NCI-H1092 treated with DMSO at 0.1 percent for 48 hours (cell line): Measurements from ENCODE around the gene HOMER2.

Experiments used
- DNase-seq: peaks from one replicate; lab custom pipeline; 2025; lab: John Stamatoyannopoulos, UW

HOMER2 gene

GRCh38 chr15:82856397-82857170 is 95.9 kb downstream of the HOMER2 start:
- DNase-seq, result no peak

DNA sequence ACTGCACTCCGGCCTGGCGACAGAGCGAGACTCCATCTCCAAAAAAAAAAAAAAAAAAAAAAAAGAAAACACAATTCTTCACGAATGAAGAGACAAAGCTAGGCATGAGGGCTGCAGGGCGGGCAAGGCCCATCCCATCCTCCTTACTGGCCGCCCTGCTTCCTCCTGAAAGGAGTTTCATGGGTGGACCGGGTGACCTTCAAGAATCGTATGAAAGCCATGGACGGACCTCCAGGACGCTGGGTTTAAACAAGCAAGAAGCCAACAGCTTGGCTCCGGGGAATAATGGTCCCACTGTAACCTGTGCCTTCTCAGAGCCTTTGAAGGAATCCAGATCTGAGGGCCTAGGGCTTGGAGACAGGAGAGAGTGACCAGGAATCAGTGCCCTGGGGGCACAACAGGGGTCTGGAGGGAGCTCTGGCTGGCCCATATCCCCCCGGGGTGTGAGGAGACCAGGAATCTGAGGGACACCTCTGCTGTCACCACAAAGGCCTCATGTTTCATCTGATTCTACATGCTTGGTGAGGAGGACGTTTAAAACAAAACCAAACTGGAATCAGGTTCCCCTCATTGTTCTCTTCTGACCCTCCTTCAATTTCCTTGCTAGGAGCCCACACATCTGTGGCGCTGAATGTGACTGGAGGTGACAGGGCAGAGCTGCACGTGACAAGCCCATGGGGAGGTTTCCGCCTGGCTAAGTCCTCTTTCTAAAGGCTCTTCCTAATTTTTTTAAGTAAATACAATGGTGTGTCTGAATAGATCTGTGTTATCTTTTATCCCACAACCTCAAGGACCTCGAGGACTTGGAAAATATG is 97.0 kb downstream of the HOMER2 start:
- no peak for DNase-seq

- DNase-seq, result no peak
These were observed 98.0 kb downstream of the HOMER2 start for GRCh38 chr15:82854554-82854953.

DNA sequence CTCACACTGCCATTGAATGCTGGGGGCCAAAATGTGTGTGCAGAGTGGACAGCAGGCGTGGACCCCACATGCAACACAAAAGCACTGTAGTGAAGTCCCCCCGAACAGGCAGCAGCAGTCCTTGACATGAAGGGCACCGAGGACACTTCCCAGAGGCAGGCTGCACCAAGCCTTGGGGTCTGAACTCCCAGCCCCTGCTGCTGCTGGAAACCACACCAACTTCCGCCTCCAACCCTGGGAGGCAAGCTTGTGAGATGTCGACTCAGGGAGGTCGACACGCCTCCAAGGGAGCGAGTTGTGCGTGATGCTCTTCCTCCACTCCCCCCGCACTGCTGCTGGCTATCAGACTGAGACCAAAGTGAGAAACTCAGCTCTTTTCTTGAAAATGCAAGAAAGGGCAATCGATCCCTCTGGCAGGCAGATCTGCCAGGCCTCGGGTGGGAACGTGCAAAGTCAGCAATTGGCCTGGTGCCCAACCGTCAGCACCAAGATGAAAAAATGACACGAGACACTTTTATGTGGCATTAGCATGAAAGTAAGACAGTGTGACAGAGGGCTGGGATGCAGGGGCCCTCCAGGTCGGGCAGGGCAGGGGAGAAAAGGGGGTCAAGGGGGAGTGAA is 99.5 kb downstream of the HOMER2 start:
- DNase-seq, result no peak

- DNase-seq, result no peak
These were observed 100.5 kb downstream of the HOMER2 start for GRCh38 chr15:82851981-82852511.

DNA sequence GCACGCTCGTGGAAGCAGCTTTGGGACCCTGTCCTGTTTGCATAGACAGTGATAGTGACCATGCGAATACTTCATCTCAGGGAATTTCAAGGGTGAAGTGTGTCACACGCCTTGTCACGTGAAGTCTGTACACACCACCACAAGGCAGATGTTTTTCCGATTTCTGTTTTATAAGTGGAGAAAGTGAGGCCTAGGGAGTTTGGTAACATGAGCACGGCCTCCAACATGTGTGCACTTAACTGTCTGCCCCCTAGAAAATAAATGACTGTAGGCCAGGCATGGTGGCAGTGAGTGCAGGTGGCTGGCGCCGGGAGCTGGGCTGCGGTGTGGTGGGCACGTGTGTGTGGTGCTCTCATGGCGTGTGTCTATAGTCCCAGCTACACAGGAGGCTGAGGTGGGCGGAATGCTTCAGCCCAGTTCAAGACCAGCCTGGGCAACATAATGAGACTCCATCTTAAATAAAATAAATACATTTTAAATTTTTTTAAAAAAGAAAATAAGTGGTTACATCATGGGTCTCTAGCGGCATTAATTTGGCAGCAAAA is 101.1 kb downstream of the HOMER2 start:
- DNase-seq, result no peak

DNA sequence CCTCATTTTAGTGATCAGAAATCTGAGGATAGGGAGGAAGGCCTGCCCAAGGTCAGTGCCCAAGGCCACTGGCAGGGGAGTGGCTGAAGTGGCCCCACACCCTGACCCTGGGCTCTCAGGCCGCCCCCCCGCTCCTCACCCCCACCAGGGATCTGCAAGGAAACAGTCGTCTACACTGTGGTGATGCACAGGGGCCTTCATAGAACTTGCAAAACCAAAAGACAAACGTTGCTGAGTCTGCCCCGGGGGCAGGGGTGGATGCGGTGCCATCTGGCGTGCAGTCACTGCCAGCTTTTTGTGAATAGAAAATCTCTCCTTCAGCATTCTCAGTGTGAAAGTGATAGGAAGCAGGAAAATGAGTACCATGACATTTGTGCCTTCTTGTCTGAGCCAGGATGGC is 101.8 kb downstream of the HOMER2 start:
- no peak for DNase-seq

- DNase-seq, result peak; percentile 75
These were observed 102.7 kb downstream of the HOMER2 start for GRCh38 chr15:82849556-82850512.

DNA sequence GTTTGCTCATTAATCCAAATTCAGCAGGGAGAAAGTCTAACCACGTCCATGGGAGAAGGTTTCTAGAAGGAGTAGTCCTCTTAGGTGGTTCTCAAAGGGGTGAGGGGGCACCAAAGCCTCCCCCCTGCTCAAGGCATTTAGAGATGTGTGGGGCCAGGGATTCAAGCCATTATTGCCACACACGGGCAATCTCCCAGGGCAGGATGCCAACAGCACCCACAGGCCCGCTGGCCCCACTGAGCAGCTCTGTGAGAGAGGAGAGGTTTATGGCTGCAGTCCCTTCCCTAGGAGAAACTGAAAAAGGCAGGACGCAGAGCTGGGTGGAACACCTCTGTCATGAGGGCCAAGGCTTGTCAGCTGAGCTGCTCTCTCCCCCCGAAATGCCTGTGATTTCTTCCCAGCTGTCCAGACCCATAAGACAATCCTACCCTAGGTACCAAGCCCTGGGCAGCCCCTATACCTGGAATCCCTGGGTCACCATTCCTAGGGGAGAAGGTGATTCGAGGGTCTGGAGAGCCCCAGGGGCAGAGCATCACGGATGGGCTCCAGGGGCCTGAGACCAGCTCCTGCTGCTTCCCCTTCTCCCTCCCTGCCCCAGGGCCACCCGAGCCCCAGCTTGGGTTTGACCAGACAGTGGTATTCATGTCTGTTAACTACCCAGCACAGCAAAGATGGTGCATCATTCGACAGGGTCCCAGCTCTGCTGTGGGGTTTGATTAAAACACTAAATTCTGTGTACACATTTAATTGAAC is 104.1 kb downstream of the HOMER2 start:
- DNase-seq, result no peak

GRCh38 chr15:82847703-82848102 is 104.8 kb downstream of the HOMER2 start:
- no peak for DNase-seq

GRCh38 chr15:82846621-82847020 is 105.9 kb downstream of the HOMER2 start:
- no peak for DNase-seq

GRCh38 chr15:82845686-82846085 is 106.8 kb downstream of the HOMER2 start:
- DNase-seq, result no peak

GRCh38 chr15:82843566-82843965 is 109.0 kb downstream of the HOMER2 start:
- no peak for DNase-seq

GRCh38 chr15:82840166-82840565 is 112.4 kb downstream of the HOMER2 start:
- DNase-seq, result no peak

- DNase-seq, result no peak
These were observed 113.4 kb downstream of the HOMER2 start for GRCh38 chr15:82839136-82839535.

GRCh38 chr15:82838096-82838735 is 114.3 kb downstream of the HOMER2 start:
- DNase-seq, result no peak

- DNase-seq, result no peak
These were observed 117.1 kb downstream of the HOMER2 start for GRCh38 chr15:82835391-82835917.

- DNase-seq, result no peak
These were observed 119.2 kb downstream of the HOMER2 start for GRCh38 chr15:82833362-82833682.

DNA sequence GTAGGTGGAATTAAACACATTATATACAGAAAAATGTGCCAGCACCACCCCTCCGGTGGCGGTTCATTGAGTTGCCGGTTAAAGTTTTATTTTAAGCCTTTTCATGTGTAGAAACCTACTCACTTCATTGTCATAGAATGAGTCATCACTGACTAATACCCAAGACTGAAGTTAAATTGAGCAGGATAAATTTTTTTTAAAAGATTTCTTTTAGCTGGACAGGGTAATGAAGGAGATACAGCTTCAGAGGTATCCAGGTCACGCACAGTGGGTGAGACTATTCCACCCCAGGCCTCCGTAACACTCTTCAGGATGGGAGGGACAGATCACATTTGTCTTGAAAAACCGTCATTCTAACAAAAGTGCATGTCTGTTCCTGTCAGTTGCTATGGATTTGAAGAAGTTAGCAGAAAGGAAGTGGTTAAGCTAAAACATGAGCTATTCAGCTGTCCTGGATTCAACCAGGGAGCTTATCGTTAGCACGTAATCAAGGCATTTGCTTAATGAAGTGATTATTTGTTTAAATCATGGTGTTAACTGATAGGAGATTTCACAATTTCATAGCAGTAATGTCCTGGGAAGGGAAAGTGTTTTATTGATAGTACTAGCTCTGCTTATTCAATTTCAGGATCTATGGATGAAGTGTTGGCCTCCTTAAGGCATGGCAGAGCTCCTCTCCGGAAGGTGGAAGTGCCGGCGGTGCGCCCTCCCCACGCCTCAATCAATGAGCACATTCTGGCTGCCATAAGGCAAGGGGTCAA is 119.7 kb downstream of the HOMER2 start:
- DNase-seq, result no peak
